ENCODE results near the gene PER1.

PER1 gene

DNA sequence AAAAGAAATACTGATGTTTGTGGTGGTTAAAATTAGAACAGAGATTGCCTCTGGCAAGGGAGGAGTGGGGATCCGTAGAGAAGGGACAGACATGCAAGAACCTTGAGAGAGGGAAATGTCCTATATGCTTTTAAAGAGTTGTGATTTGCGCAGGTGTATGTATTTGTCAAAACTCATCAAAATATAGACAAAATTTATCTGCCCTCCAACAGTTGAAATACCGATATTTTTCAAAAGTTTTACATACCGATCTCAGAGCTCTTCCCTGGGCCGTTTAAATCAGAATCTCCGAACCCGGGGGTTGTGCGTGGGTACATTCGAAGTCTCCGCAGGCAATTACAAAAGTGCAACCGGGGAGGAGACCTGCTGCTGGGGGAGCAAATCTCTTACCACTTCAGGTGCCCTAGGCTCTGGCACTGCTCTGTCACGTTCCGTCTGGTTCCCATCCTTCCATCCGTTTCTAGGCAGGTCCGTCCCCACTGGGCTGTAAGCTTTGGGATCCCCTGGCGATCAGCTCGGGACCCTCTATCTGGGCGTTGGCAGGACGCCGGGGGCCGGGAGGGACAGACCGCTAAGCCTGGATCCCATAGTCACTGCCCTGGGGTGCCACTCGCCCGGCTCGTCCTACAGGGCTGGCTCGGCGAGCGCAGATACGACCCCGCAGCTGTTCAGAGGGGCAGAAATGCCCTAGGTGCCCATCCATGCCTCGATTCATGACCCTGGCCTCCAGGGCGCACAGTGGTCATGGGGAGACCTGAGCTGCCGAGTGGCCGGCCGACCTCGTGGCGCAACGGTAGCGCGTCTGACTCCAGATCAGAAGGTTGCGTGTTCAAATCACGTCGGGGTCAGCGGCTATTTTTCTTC, 33.6 kb upstream of the PER1 start:
- Histone ChIP-seq H3K27me3 (ENCODE audit: insufficient read depth, low read depth, severe bottlenecking) (no peaks in the 10 kb centered on the region), H3K27ac (peak overlapping the region; percentile 85), H3K9me3 (ENCODE audit: severe bottlenecking) (no peaks in the 10 kb centered on the region), H3K4me3 (ENCODE audit: low read depth, low read length) (peak overlapping the region; percentile 98), H3K36me3 (no peaks in the 10 kb centered on the region)
- TF ChIP-seq, protein P1, sequence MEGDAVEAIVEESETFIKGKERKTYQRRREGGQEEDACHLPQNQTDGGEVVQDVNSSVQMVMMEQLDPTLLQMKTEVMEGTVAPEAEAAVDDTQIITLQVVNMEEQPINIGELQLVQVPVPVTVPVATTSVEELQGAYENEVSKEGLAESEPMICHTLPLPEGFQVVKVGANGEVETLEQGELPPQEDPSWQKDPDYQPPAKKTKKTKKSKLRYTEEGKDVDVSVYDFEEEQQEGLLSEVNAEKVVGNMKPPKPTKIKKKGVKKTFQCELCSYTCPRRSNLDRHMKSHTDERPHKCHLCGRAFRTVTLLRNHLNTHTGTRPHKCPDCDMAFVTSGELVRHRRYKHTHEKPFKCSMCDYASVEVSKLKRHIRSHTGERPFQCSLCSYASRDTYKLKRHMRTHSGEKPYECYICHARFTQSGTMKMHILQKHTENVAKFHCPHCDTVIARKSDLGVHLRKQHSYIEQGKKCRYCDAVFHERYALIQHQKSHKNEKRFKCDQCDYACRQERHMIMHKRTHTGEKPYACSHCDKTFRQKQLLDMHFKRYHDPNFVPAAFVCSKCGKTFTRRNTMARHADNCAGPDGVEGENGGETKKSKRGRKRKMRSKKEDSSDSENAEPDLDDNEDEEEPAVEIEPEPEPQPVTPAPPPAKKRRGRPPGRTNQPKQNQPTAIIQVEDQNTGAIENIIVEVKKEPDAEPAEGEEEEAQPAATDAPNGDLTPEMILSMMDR (IDR thresholded peaks at IDR 0.05; ENCODE audit: low read depth, low read length): no peak
- peak; percentile 77 for DNase-seq

DNA sequence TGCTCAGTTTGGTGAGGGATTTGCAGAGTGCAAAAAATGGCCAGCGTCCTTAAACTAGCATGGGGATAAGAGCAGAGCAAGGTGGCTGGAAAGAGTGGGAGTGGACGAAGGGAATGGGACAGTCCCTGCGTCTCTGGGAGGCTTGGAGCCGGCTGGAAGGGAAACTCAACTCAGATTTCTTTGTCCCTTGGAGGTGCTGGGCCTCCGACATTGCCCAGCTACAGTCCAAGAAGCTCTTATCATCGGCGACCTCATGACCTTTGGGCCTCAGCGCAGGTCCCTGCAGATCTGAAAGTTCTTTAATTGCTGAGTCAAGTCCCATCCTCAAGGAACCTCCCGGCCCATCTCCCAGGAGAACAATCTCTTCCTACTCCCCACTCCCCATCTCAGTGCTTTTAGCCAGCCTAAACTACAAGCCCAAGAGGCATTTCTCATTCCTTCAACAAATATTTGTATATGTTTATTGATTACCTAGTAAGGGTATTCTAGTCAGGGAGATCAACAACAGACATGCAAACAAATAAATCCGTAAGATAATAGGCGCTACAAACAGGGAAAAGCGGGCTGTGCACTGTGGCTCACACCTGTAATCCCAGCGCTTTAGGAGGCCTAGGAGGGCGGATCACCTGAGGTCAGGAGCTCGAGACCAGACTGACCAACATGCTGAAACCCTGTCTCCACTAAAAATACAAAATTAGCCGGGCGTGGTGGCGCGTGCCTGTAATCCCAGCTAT, 25.0 kb upstream of the PER1 start:
- peak; percentile 51 for DNase-seq
- no peaks in the 10 kb centered on the region for H3K9me3 ChIP-seq (ENCODE audit: severe bottlenecking)
- peak overlapping the region; percentile 65 for H3K4me3 ChIP-seq (ENCODE audit: low read depth, low read length)
- H3K27me3 ChIP-seq (ENCODE audit: insufficient read depth, low read depth, severe bottlenecking): no peaks in the 10 kb centered on the region
- TF ChIP-seq, protein P1 (IDR thresholded peaks at IDR 0.05; ENCODE audit: low read depth, low read length): no peak
- no peaks in the 10 kb centered on the region for H3K36me3 ChIP-seq
- H3K27ac ChIP-seq: peak overlapping the region; percentile 89

DNA sequence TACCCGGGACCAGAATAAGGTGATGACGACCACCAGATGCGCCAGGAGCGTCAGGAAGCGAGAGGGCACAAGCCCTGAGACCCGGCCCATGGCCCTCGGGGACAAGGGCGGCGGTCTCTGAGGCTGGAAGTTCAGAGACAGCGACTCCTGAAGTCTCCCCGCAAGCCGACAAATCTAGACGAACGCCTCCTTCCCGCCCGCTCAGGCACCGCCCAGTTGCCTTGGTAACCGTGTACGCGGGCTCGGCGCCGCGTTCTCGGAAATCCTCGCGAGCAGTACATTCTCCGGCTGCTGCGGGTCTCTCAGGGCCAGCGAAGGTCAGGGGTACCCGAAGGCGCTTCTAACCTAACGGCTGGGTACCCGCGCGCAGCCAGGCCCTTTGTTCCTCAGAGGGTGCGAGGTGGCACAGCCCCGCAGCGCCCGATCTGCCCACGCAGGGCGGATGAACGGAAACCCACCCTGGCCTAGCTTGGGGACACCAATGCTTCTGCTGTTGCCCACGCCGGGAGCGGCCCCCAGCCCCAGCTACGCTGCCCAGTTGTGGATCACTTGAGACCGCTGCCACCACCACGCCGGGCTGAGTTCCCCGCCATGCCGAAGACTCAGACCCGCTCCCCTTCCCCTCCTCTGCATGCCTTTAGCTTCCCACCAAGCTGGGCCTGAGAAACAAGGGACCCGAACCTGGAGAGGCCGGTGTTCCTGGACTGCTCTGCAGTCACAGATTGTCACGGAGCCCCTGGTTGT, 24.2 kb upstream of the PER1 start, which contains the start of gene TMEM107:
Gene TMEM107, minus strand, starts transcription at position 184 of the 744 bp plus-strand sequence. Its CDS starts 94 bp downstream, at position 90.
- peak; percentile 91 for DNase-seq
- H3K36me3 ChIP-seq: no peaks in the 10 kb centered on the region
- H3K9me3 ChIP-seq (ENCODE audit: severe bottlenecking): no peaks in the 10 kb centered on the region
- peak within 1 kb of the TSS; percentile 89 for H3K27ac ChIP-seq
- TF ChIP-seq, protein P1 (IDR thresholded peaks at IDR 0.05; ENCODE audit: low read depth, low read length): 0 out of 2 replicates have a peak, but pooled peaks have one; percentile 16
- no peaks in the 10 kb centered on the region for H3K27me3 ChIP-seq (ENCODE audit: insufficient read depth, low read depth, severe bottlenecking)
- H3K4me3 ChIP-seq (ENCODE audit: low read depth, low read length): peak within 1 kb of the TSS; percentile 65

DNA sequence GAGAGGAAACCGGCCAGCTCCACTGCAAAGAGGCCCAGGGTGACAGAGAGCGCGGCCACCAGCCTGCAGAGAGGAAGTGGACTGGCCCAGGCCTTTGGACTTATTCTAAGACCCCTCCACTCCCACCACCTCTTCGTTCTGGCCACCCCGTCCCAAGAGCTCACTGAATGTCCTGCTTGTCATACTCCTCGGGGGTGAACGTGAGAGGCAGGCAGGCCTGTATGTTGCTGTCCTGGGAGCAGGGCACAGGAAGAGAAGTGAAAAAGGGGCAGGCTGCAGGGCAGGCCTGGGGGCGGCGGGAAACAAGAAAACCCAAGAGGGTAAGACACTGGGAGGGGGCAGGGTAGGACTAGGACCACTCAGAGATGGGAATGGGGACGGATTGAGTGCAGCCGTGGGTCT, 23.6 kb upstream of the PER1 start:
- TF ChIP-seq, protein P1 (IDR thresholded peaks at IDR 0.05; ENCODE audit: low read depth, low read length): no peak
- H3K27me3 ChIP-seq (ENCODE audit: insufficient read depth, low read depth, severe bottlenecking): no peaks in the 10 kb centered on the region
- peak overlapping the region; percentile 65 for H3K4me3 ChIP-seq (ENCODE audit: low read depth, low read length)
- no peaks in the 10 kb centered on the region for H3K36me3 ChIP-seq
- peak overlapping the region; percentile 89 for H3K27ac ChIP-seq
- DNase-seq: no peak
- H3K9me3 ChIP-seq (ENCODE audit: severe bottlenecking): no peaks in the 10 kb centered on the region

DNA sequence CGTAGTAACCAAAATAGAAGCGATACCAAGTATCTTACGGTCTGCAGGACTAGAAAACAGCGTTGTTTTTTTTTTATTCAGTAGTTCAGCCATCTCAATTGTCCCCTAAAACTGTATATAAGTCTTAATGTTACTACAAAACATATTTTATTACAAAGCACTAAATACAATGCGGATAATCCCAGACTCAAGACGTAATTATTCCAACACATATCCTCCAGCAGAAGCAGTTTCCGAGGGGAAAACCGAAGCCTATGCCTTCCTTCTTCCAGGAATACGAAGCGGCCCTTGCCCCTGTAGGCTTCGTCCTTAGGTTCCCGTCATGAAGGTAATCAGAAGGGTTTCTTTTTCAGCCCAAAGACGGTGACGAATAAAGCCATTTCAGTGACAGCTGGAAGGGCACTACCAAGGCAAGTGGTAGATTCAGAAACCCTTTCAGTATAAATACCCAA, 21.7 kb upstream of the PER1 start:
- H3K36me3 ChIP-seq: no peaks in the 10 kb centered on the region
- peak overlapping the region; percentile 99 for H3K27ac ChIP-seq
- TF ChIP-seq, protein P1 (IDR thresholded peaks at IDR 0.05; ENCODE audit: low read depth, low read length): no peak
- H3K9me3 ChIP-seq (ENCODE audit: severe bottlenecking): no peaks in the 10 kb centered on the region
- no peaks in the 10 kb centered on the region for H3K27me3 ChIP-seq (ENCODE audit: insufficient read depth, low read depth, severe bottlenecking)
- no peak for DNase-seq
- H3K4me3 ChIP-seq (ENCODE audit: low read depth, low read length): peak overlapping the region; percentile 50

All from WERI-Rb-1 (cell line).